ENCODE measurements around the gene MRI1.

DNA sequence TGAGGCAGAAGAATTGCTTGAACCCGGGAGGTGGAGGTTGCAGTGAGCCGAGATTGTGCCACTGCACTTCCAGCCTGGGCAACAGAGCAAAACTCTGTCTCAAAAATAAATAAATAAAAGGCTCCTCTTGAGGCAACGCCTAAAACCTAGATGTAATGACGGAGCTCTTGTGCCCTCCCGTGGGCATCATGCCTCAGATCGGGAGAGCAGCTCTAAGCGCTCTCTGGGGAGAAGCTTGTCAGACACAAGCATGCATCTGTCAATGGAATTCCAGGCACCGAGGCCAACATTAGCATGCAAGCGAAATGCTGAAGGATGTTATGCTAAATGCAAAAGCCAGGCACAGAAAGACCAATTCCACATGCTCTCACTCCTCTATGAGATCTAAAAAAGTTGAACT, 45.6 kb upstream of the MRI1 start:
- TF ChIP-seq CTCF (IDR thresholded peaks at IDR 0.05 in 4 of 5, conservative IDR thresholded peaks at IDR 0.05 in 1 of 5) = no peak
- TF ChIP-seq POLR2A (IDR thresholded peaks at IDR 0.05) = no peak
